ENCODE measurements around the gene NSD1. TPM values are rescaled to one million over a fixed set of nuclear protein-coding genes. Genes with fewer than 3 reads are reported as not detected.

Gene NSD1
- polyA plus RNA-seq, 1 donor from 2014 or later: 12.8 TPM

- Histone ChIP-seq H3K9me2 (ENCODE audit: insufficient read depth, low read length) (no peaks in the 10 kb centered on the region), H3K4me3 (ENCODE audit: low read length) (no peak overlapping the region), H3K27me3 (ENCODE audit: insufficient read depth, low read depth, low read length) (no peaks in the 10 kb centered on the region), H3K36me3 (ENCODE audit: insufficient read depth, low read length) (no peaks in the 10 kb centered on the region), H3K27ac (ENCODE audit: low read length) (no peak overlapping the region), H3K9me3 (ENCODE audit: low read length) (no peaks in the 10 kb centered on the region), H3K4me2 (ENCODE audit: low read length) (no peak overlapping the region), H3K79me2 (replicated peaks; ENCODE audit: insufficient read depth, low read length) (no peaks in the 10 kb centered on the region), H4K20me1 (ENCODE audit: insufficient read depth) (no peaks in the 10 kb centered on the region), H3K9ac (ENCODE audit: low read length) (no peak overlapping the region), H3F3A (ENCODE audit: insufficient read depth, low read length, poor library complexity, severe bottlenecking) (no peaks in the 10 kb centered on the region), H2AFZ (ENCODE audit: low read depth, low read length) (no peak overlapping the region)
- TF ChIP-seq MXI1 (conservative IDR thresholded peaks at IDR 0.05; ENCODE audit: poor library complexity, severe bottlenecking) (no peak), TAF1 (IDR thresholded peaks at IDR 0.05; ENCODE audit: low read depth) (no peak), POLR2AphosphoS5 (IDR thresholded peaks at IDR 0.05) (no peak), SMC3 (conservative IDR thresholded peaks at IDR 0.05; ENCODE audit: poor library complexity) (no peak), REST (IDR thresholded peaks at IDR 0.05; ENCODE audit: borderline replicate concordance) (no peak), EP300 (conservative IDR thresholded peaks at IDR 0.05; ENCODE audit: poor library complexity, severe bottlenecking) (no peak), RAD21 (conservative IDR thresholded peaks at IDR 0.05) (no peak), EZH2 (IDR thresholded peaks at IDR 0.05; ENCODE audit: borderline replicate concordance, insufficient read depth, low read length, poor library complexity, severe bottlenecking) (no peak), CTCF (IDR thresholded peaks at IDR 0.05; ENCODE audit: poor library complexity, severe bottlenecking) (no peak)
These were observed 160.4 kb downstream of the NSD1 start for GRCh38 chr5:177293819-177294581.

- H3K36me3 ChIP-seq (ENCODE audit: insufficient read depth, low read length): no peaks in the 10 kb centered on the region
- H2AFZ ChIP-seq (ENCODE audit: low read depth, low read length): no peak overlapping the region
- no peaks in the 10 kb centered on the region for H3K27me3 ChIP-seq (ENCODE audit: insufficient read depth, low read depth, low read length)
- no peaks in the 10 kb centered on the region for H3K9me2 ChIP-seq (ENCODE audit: insufficient read depth, low read length)
- H3K4me3 ChIP-seq (ENCODE audit: low read length): no peak overlapping the region
- no peak overlapping the region for H3K9ac ChIP-seq (ENCODE audit: low read length)
- no peaks in the 10 kb centered on the region for H4K20me1 ChIP-seq (ENCODE audit: insufficient read depth)
- no peak for TF ChIP-seq CTCF (IDR thresholded peaks at IDR 0.05; ENCODE audit: poor library complexity, severe bottlenecking)
- no peak for TF ChIP-seq EP300 (conservative IDR thresholded peaks at IDR 0.05; ENCODE audit: poor library complexity, severe bottlenecking)
- no peak for TF ChIP-seq RAD21 (conservative IDR thresholded peaks at IDR 0.05)
- no peak for TF ChIP-seq MXI1 (conservative IDR thresholded peaks at IDR 0.05; ENCODE audit: poor library complexity, severe bottlenecking)
- no peak for TF ChIP-seq SMC3 (conservative IDR thresholded peaks at IDR 0.05; ENCODE audit: poor library complexity)
- no peak for TF ChIP-seq EZH2 (IDR thresholded peaks at IDR 0.05; ENCODE audit: borderline replicate concordance, insufficient read depth, low read length, poor library complexity, severe bottlenecking)
- no peak for TF ChIP-seq REST (IDR thresholded peaks at IDR 0.05; ENCODE audit: borderline replicate concordance)
- no peak for TF ChIP-seq TAF1 (IDR thresholded peaks at IDR 0.05; ENCODE audit: low read depth)
- TF ChIP-seq POLR2AphosphoS5 (IDR thresholded peaks at IDR 0.05): no peak
- H3K4me2 ChIP-seq (ENCODE audit: low read length): no peak overlapping the region
- H3K27ac ChIP-seq (ENCODE audit: low read length): no peak overlapping the region
- H3F3A ChIP-seq (ENCODE audit: insufficient read depth, low read length, poor library complexity, severe bottlenecking): no peaks in the 10 kb centered on the region
- H3K79me2 ChIP-seq (replicated peaks; ENCODE audit: insufficient read depth, low read length): no peaks in the 10 kb centered on the region
- H3K9me3 ChIP-seq (ENCODE audit: low read length): no peaks in the 10 kb centered on the region
These were observed 161.1 kb downstream of the NSD1 start for GRCh38 chr5:177294632-177295031.

Data from neural cell (in vitro differentiated cells).